Suprapubic skin (tissue), 4 donors: ENCODE results near the gene GPRIN1.

Source experiments
- EP300 ChIP-seq: sonication (generic); formaldehyde crosslinking; IDR thresholded peaks from one replicate; pipeline ENCODE4 v1.6.1; 2017; ENCODE audit warnings: antibody characterized with exemption
- POLR2A ChIP-seq, 2 donors: fragments of 450-650 bp; IDR thresholded peaks; one replicate each; pipeline ENCODE4 v1.6.1; 2017; ENCODE audit warnings: antibody characterized with exemption in 2 of 2, mild to moderate bottlenecking in 2 of 2, moderate library complexity in 2 of 2
- POLR2AphosphoS5 ChIP-seq, 3 donors: sonication (generic); formaldehyde crosslinking; IDR thresholded peaks; one replicate each; pipeline ENCODE4 v1.6.1; 2017; ENCODE audit warnings: antibody characterized with exemption in 3 of 3
- TF ChIP-seq, protein P1 (sequence below), 2 donors: fragments of 200-600 bp in 1 of 2; fragments of 450-650 bp in 1 of 2; sonication (generic) in 1 of 2; IDR thresholded peaks; one replicate each; pipeline ENCODE4 v1.5.1; 2016 to 2019; ENCODE audit warnings: antibody characterized with exemption in 2 of 2, mild to moderate bottlenecking in 1 of 2, moderate library complexity in 1 of 2

DNA sequence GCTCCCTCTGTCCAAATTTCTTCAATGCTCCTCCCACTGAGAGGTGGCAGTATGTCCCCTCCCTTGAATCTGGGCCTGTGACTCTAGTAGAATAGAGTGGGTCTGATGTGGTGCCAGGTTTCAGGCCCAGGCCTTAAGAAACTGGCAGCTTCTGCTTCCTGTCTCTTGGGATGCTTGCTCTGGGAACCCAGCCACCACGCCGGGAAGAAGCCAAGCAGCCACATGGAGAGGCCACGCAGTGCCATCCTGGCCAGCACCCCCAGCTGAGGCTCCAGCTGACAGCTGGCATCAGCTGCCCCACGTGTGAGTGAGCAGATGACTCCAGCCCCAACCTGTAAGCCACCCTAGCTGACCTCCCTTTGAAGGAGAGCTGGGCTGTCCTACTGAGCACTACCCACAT, 30.0 kb upstream of the GPRIN1 start:
- TF ChIP-seq, protein P1, sequence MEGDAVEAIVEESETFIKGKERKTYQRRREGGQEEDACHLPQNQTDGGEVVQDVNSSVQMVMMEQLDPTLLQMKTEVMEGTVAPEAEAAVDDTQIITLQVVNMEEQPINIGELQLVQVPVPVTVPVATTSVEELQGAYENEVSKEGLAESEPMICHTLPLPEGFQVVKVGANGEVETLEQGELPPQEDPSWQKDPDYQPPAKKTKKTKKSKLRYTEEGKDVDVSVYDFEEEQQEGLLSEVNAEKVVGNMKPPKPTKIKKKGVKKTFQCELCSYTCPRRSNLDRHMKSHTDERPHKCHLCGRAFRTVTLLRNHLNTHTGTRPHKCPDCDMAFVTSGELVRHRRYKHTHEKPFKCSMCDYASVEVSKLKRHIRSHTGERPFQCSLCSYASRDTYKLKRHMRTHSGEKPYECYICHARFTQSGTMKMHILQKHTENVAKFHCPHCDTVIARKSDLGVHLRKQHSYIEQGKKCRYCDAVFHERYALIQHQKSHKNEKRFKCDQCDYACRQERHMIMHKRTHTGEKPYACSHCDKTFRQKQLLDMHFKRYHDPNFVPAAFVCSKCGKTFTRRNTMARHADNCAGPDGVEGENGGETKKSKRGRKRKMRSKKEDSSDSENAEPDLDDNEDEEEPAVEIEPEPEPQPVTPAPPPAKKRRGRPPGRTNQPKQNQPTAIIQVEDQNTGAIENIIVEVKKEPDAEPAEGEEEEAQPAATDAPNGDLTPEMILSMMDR (IDR thresholded peaks at IDR 0.05), result no peak
- no peak for TF ChIP-seq POLR2A (IDR thresholded peaks at IDR 0.05)
- TF ChIP-seq POLR2AphosphoS5 (IDR thresholded peaks at IDR 0.05), result no peak
- TF ChIP-seq EP300, result no peak
